ENCODE results near the gene PHLDA2.
A peak's percentile ranks its signal among the peaks of the same experiment; 100 is the strongest.

- no peak for TF ChIP-seq ZNF530 (tag by site-specific recombination; IDR thresholded peaks at IDR 0.05; ENCODE audit: low read depth)
- TF ChIP-seq ZNF266 (tag by site-specific recombination; IDR thresholded peaks at IDR 0.05; ENCODE audit: low read depth), result no peak
- no peak for TF ChIP-seq ZNF555 (tag by site-specific recombination; conservative IDR thresholded peaks at IDR 0.05)
- TF ChIP-seq CTCF (tag by site-specific recombination; IDR thresholded peaks at IDR 0.05), result peak; percentile 44
- TF ChIP-seq ZNF837 (tag by site-specific recombination; IDR thresholded peaks at IDR 0.05), result no peak
- TF ChIP-seq INSM2 (tag by site-specific recombination; IDR thresholded peaks at IDR 0.05), result no peak
- no peak for TF ChIP-seq ZNF433 (tag by site-specific recombination; IDR thresholded peaks at IDR 0.05; ENCODE audit: low read depth)
- TF ChIP-seq ZNF707 (tag by site-specific recombination; IDR thresholded peaks at IDR 0.05), result no peak
- TF ChIP-seq YY1 (tag by site-specific recombination; IDR thresholded peaks at IDR 0.05), result 0 out of 2 replicates have a peak, but pooled peaks have one; percentile 29
- peak; percentile 74 for TF ChIP-seq ZNF629 (tag by site-specific recombination; IDR thresholded peaks at IDR 0.05)
Observed at GRCh38 chr11:2928605-2929530, at the start of gene PHLDA2.
